ENCODE data around the gene CCDC102A.

GRCh38 chr16:57566436-57566835 lies 30.1 kb upstream of the CCDC102A start:
- TF ChIP-seq CTCF (conservative IDR thresholded peaks at IDR 0.05) (no peak), ZFX (IDR thresholded peaks at IDR 0.05) (no peak)

Data from C4-2B (cell line).